IMR-90 (cell line): ENCODE results near the gene MS4A6E. TPM values are rescaled to one million over a fixed set of nuclear protein-coding genes. Genes with fewer than 3 reads are reported as not detected.

Experiments
- ATAC-seq: fragments of 200-7000 bp; cut with Tn5 transposase; 2 replicates; pipeline ENCODE4 v1.9.1; 2020; ENCODE audit warnings: low read depth, mild to moderate bottlenecking, moderate library complexity
- BruUV-seq: library from RNA; stranded (reverse); fragments of 400-500 nt; replicated peaks from 2 replicates; lab custom pipeline; 2021; lab: Mats Ljungman, UMichigan
- CTCF ChIA-PET: fragments of 300-600 bp; formaldehyde crosslinking; extraction: SDS; loops from one replicate; lab custom pipeline; 2021; ENCODE audit warnings: antibody characterized with exemption; lab: Yijun Ruan, JAX
- POLR2A ChIA-PET: fragments of 300-600 bp; sonication (Branson Sonifier 250); formaldehyde crosslinking; loops from one replicate; lab custom pipeline; 2022; ENCODE audit warnings: antibody characterized with exemption; ENCODE audit not compliant: unreplicated experiment; lab: Charles Lee
- DNase-seq: peaks from one replicate; pipeline ENCODE4 v3.0.0; 2013
- H2AFZ ChIP-seq: replicated peaks from 2 replicates; pipeline ENCODE3; 2013; ENCODE audit warnings: low read length, mild to moderate bottlenecking; ENCODE audit not compliant: poor library complexity
- H2AK5ac ChIP-seq: 2 replicates; pipeline ENCODE4 v1.6.1; 2013; ENCODE audit warnings: low read depth, low read length, inconsistent platforms
- H2AK9ac ChIP-seq: replicated peaks from 2 replicates; pipeline ENCODE3; 2013; ENCODE audit warnings: mild to moderate bottlenecking, low read depth, low read length, moderate library complexity; ENCODE audit not compliant: poor library complexity
- H2BK120ac ChIP-seq: 2 replicates; pipeline ENCODE4 v1.6.1; 2013; ENCODE audit warnings: low read depth, low read length, inconsistent platforms
- H2BK15ac ChIP-seq: 3 replicates; pipeline ENCODE4 v1.6.1; 2013; ENCODE audit warnings: low read depth, low read length, inconsistent platforms
- H2BK20ac ChIP-seq: 2 replicates; pipeline ENCODE4 v1.6.1; 2013; ENCODE audit warnings: low read depth, mild to moderate bottlenecking, inconsistent platforms, low read length, moderate library complexity
- H2BK5ac ChIP-seq: 2 replicates; pipeline ENCODE4 v1.6.1; 2013; ENCODE audit warnings: mild to moderate bottlenecking, low read depth, low read length, inconsistent platforms; ENCODE audit not compliant: poor library complexity, severe bottlenecking
- H3K14ac ChIP-seq: replicated peaks from 2 replicates; pipeline ENCODE4 v1.6.1; 2013; ENCODE audit warnings: low read depth, low read length, inconsistent platforms
- H3K18ac ChIP-seq: 2 replicates; pipeline ENCODE4 v1.6.1; 2013; ENCODE audit warnings: low read depth, low read length, control low read depth
- H3K23ac ChIP-seq: 2 replicates; pipeline ENCODE4 v1.6.1; 2013; ENCODE audit warnings: low read depth, low read length, inconsistent platforms
- H3K27ac ChIP-seq: 2 replicates; pipeline ENCODE4 v1.5.1; 2013; ENCODE audit warnings: mild to moderate bottlenecking, control low read depth, low read length; ENCODE audit not compliant: insufficient read depth
- H3K27me3 ChIP-seq: 2 replicates; pipeline ENCODE4 v1.6.1; 2013; ENCODE audit warnings: low read length; ENCODE audit not compliant: control insufficient read depth, insufficient read depth
- H3K36me3 ChIP-seq: 2 replicates; pipeline ENCODE4 v1.6.1; 2013; ENCODE audit warnings: low read length, mixed read lengths; ENCODE audit not compliant: control insufficient read depth, insufficient read depth
- H3K4ac ChIP-seq: 2 replicates; pipeline ENCODE4 v1.6.1; 2013; ENCODE audit warnings: low read depth, low read length, inconsistent platforms
- H3K4me1 ChIP-seq: 2 replicates; pipeline ENCODE4 v1.6.1; 2013; ENCODE audit warnings: low read length, mixed read lengths; ENCODE audit not compliant: control insufficient read depth, insufficient read depth
- H3K4me2 ChIP-seq: 2 replicates; pipeline ENCODE4 v1.6.1; 2013; ENCODE audit warnings: low read depth, mild to moderate bottlenecking, control low read depth, low read length, moderate library complexity
- H3K4me3 ChIP-seq: 2 replicates; pipeline ENCODE4 v1.5.1; 2013; ENCODE audit warnings: low read depth, mild to moderate bottlenecking, control low read depth, low read length, moderate library complexity; ENCODE audit not compliant: insufficient read depth
- H3K56ac ChIP-seq: 2 replicates; pipeline ENCODE4 v1.6.1; 2013; ENCODE audit warnings: low read length, inconsistent platforms; ENCODE audit not compliant: insufficient read depth; ENCODE audit errors: extremely low read depth
- H3K79me1 ChIP-seq, 2 experiments: 2 replicates each; pipeline ENCODE4 v1.6.1; 2013; ENCODE audit warnings: low read length in 2 of 2, inconsistent platforms in 1 of 2, low read depth in 1 of 2
- H3K9ac ChIP-seq: 2 replicates; pipeline ENCODE4 v1.6.1; 2013; ENCODE audit warnings: low read depth, low read length, control low read depth
- H3K9me1 ChIP-seq: 2 replicates; pipeline ENCODE4 v1.6.1; 2013; ENCODE audit warnings: low read length, inconsistent platforms; ENCODE audit not compliant: insufficient read depth
- H3K9me3 ChIP-seq: 2 replicates; pipeline ENCODE4 v1.6.1; 2013; ENCODE audit warnings: low read length; ENCODE audit not compliant: control insufficient read depth, insufficient read depth
- H4K20me1 ChIP-seq: 2 replicates; pipeline ENCODE4 v1.6.1; 2013; ENCODE audit warnings: low read length, inconsistent platforms; ENCODE audit not compliant: insufficient read depth
- H4K5ac ChIP-seq: 2 replicates; pipeline ENCODE4 v1.6.1; 2013; ENCODE audit warnings: mild to moderate bottlenecking, low read depth, low read length, control low read depth
- H4K8ac ChIP-seq, 2 experiments: 2 replicates each; pipeline ENCODE4 v1.6.1; 2013; ENCODE audit warnings: low read depth in 2 of 2, low read length in 2 of 2, control low read depth in 1 of 2, inconsistent platforms in 1 of 2
- H4K91ac ChIP-seq: 2 replicates; pipeline ENCODE4 v1.6.1; 2013; ENCODE audit warnings: low read depth, low read length, inconsistent platforms; ENCODE audit not compliant: insufficient read depth
- BHLHE40 ChIP-seq: fragments of 150-350 bp; IDR thresholded peaks from 2 replicates; pipeline ENCODE4 v1.6.1; 2016; ENCODE audit warnings: mild to moderate bottlenecking, low read depth, low read length
- CEBPB ChIP-seq: IDR thresholded peaks from 2 replicates; pipeline ENCODE4 v1.6.1; 2012; ENCODE audit warnings: low read depth, low read length, improper control_type of control experiment
- ELK1 ChIP-seq: fragments of 150-350 bp; IDR thresholded peaks from 2 replicates; pipeline ENCODE4 v1.6.1; 2016; ENCODE audit warnings: low read depth, mild to moderate bottlenecking, low read length, moderate library complexity, borderline replicate concordance
- FOS ChIP-seq: fragments of 150-350 bp; IDR thresholded peaks from 2 replicates; pipeline ENCODE4 v1.6.1; 2016; ENCODE audit warnings: low read depth, low read length
- MAFK ChIP-seq: IDR thresholded peaks from 2 replicates; pipeline ENCODE4 v1.6.1; 2012; ENCODE audit warnings: low read depth, low read length, improper control_type of control experiment
- MAZ ChIP-seq: IDR thresholded peaks from 2 replicates; pipeline ENCODE4 v1.6.1; 2012; ENCODE audit warnings: low read depth, mild to moderate bottlenecking, low read length, improper control_type of control experiment, moderate library complexity, borderline replicate concordance
- MXI1 ChIP-seq: IDR thresholded peaks from 2 replicates; pipeline ENCODE4 v1.6.1; 2012; ENCODE audit warnings: low read depth, mild to moderate bottlenecking, low read length, moderate library complexity, borderline replicate concordance
- NFE2L2 ChIP-seq: fragments of 150-350 bp; IDR thresholded peaks from 2 replicates; pipeline ENCODE4 v1.6.1; 2016; ENCODE audit warnings: low read depth, mild to moderate bottlenecking, low read length
- POLR2A ChIP-seq: IDR thresholded peaks from 2 replicates; pipeline ENCODE4 v1.6.1; 2012; ENCODE audit warnings: mild to moderate bottlenecking, low read depth, low read length
- RAD21 ChIP-seq: IDR thresholded peaks from 2 replicates; pipeline ENCODE4 v1.6.1; 2012; ENCODE audit warnings: low read length, improper control_type of control experiment
- RCOR1 ChIP-seq: IDR thresholded peaks from 2 replicates; pipeline ENCODE4 v1.6.1; 2012; ENCODE audit warnings: mild to moderate bottlenecking, low read length, improper control_type of control experiment; ENCODE audit not compliant: insufficient replicate concordance
- RFX5 ChIP-seq: IDR thresholded peaks from 2 replicates; pipeline ENCODE4 v1.8.0; 2012; ENCODE audit warnings: low read depth, mild to moderate bottlenecking, low read length, moderate library complexity
- SMC3 ChIP-seq: fragments of 150-350 bp; IDR thresholded peaks from 2 replicates; pipeline ENCODE4 v1.6.1; 2016; ENCODE audit warnings: low read depth, mild to moderate bottlenecking, antibody characterized with exemption, low read length, moderate library complexity
- USF2 ChIP-seq: fragments of 150-350 bp; IDR thresholded peaks from 2 replicates; pipeline ENCODE4 v1.6.1; 2017; ENCODE audit warnings: mild to moderate bottlenecking, antibody characterized with exemption, low read length, low read depth
- dilution Hi-C: fragments of 300-500 bp; cut with HindIII; formaldehyde crosslinking; loops from one replicate; pipeline ENCODE4 v1.14.3; 2018; ENCODE audit warnings: low sequenced_read_pairs; ENCODE audit not compliant: unreplicated experiment
- in situ Hi-C: fragments of 300-500 bp; cut with MboI; formaldehyde crosslinking; loops from 3 replicates; pipeline ENCODE4 v1.14.3; 2019; ENCODE audit warnings: low sequenced_read_pairs, inconsistent platforms, mixed read lengths
- intact Hi-C: fragments of 100-400 bp; cut with micrococcal nuclease; formaldehyde crosslinking; loops from 2 replicates; pipeline ENCODE4 v1.10.0; 2022
- polyA plus RNA-seq, 3 experiments: library from polyadenylated mRNA; depleted of rRNA; stranded (reverse); fragments of >200 nt; gene quantifications; 2 replicates each; pipeline ENCODE4 v1.2.3, GENCODE V29; 2012; ENCODE audit warnings: low replicate concordance in 1 of 3
- total RNA-seq: library from RNA; depleted of rRNA; stranded (reverse); fragments of >200 nt; gene quantifications from 2 replicates; pipeline ENCODE4 v1.2.3, GENCODE V29; 2012
- TF ChIP-seq, protein P1 (sequence below): conservative IDR thresholded peaks from 2 replicates; pipeline ENCODE4 v1.5.1; 2012; ENCODE audit warnings: mild to moderate bottlenecking, low read depth, low read length, improper control_type of control experiment

The MS4A6E gene
- total and polyA plus RNA-seq, 2 of the 4 experiments (the other 2 are of a cell fraction): not detected

DNA sequence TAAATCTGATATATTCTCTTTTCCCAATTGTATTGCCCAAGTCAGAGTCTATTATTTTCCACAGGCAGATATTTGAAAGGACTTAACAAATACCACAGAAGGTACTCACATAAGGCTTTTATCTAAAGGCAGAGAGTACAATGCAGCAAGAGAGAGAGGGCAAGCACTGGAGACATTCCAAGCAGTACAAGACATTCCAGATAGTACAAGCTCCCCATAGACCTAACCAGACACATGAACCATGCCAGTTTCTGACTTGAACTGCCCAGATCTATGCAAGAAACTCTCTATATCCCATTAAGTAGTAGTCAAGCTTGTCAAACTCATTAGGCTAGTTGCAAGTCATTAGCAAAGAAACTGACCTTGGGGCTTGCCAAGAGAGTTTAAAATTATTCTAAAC is 11.2 kb upstream of the MS4A6E start:
- CTCF ChIA-PET: no interaction called here
- no TSS peak for BruUV-seq
- intact Hi-C loops: no loop called here

More for the DNA sequence above, 11.2 kb upstream of the MS4A6E start:
- H3K56ac ChIP-seq: no peak overlapping the region
- no peak overlapping the region for H2BK20ac ChIP-seq
- H2AK9ac ChIP-seq: no peak overlapping the region
- H2AK5ac ChIP-seq: no peak overlapping the region
- no peak overlapping the region for H2BK15ac ChIP-seq
- H3K14ac ChIP-seq: no peak overlapping the region
- H3K79me1 ChIP-seq: no peaks in the 10 kb centered on the region
- no peak overlapping the region for H3K27ac ChIP-seq
- H3K18ac ChIP-seq: no peak overlapping the region
- no peaks in the 10 kb centered on the region for H3K36me3 ChIP-seq
- DNase-seq (no peak), ATAC-seq (no peak)
- H3K4me2 ChIP-seq: no peak overlapping the region
- TF ChIP-seq RFX5 (no peak), RCOR1 (no peak), CEBPB (no peak), MXI1 (no peak), ELK1 (no peak), BHLHE40 (no peak), USF2 (no peak), SMC3 (no peak), FOS (no peak), NFE2L2 (no peak), RAD21 (no peak), MAFK (no peak), MAZ (no peak), POLR2A (no peak)
- TF ChIP-seq, protein P1, sequence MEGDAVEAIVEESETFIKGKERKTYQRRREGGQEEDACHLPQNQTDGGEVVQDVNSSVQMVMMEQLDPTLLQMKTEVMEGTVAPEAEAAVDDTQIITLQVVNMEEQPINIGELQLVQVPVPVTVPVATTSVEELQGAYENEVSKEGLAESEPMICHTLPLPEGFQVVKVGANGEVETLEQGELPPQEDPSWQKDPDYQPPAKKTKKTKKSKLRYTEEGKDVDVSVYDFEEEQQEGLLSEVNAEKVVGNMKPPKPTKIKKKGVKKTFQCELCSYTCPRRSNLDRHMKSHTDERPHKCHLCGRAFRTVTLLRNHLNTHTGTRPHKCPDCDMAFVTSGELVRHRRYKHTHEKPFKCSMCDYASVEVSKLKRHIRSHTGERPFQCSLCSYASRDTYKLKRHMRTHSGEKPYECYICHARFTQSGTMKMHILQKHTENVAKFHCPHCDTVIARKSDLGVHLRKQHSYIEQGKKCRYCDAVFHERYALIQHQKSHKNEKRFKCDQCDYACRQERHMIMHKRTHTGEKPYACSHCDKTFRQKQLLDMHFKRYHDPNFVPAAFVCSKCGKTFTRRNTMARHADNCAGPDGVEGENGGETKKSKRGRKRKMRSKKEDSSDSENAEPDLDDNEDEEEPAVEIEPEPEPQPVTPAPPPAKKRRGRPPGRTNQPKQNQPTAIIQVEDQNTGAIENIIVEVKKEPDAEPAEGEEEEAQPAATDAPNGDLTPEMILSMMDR: no peak
- H3K4ac ChIP-seq: no peak overlapping the region
- H3K4me3 ChIP-seq: no peak overlapping the region
- H3K9me1 ChIP-seq: no peaks in the 10 kb centered on the region
- no peaks in the 10 kb centered on the region for H4K20me1 ChIP-seq
- dilution Hi-C loops (no loop called here), in situ Hi-C loops (no loop called here)
- H3K23ac ChIP-seq: no peak overlapping the region
- POLR2A ChIA-PET: no interaction called here
- H3K4me1 ChIP-seq: no peaks in the 10 kb centered on the region
- H4K91ac ChIP-seq: no peak overlapping the region
- no peak overlapping the region for H2BK120ac ChIP-seq
- H3K27me3 ChIP-seq: no peaks in the 10 kb centered on the region
- H4K5ac ChIP-seq: no peak overlapping the region
- H3K9ac ChIP-seq: no peak overlapping the region
- no peak overlapping the region for H4K8ac ChIP-seq
- H3K9me3 ChIP-seq: peaks cover 12% of the 10 kb centered on the region
- H2BK5ac ChIP-seq: no peak overlapping the region
- no peak overlapping the region for H2AFZ ChIP-seq
